GM13976 (cell line): Measurements from ENCODE around the gene GSTM3.
"Not testable (repeated sequence)": the region's sequence is repeated elsewhere in the genome, so short reads cannot be mapped to it uniquely, and the experiment has no call there.

Source experiments
- DNase-seq: peaks from one replicate; pipeline ENCODE4 v3.0.0; 2012; ENCODE audit warnings: low spot score
- in situ Hi-C: fragments of 300-500 bp; cut with MboI; formaldehyde crosslinking; loops from one replicate; pipeline ENCODE4 v1.12.0; 2022; ENCODE audit warnings: low sequenced_read_pairs, mixed read lengths, inconsistent platforms; ENCODE audit not compliant: unreplicated experiment
- TF ChIP-seq, protein P1 (sequence below): IDR thresholded peaks from 2 replicates; pipeline ENCODE4 v1.5.1; 2012; ENCODE audit warnings: borderline replicate concordance, mild to moderate bottlenecking; ENCODE audit not compliant: insufficient read depth; ENCODE audit errors: extremely low read depth, missing control alignments, control extremely low read depth

Gene GSTM3

DNA sequence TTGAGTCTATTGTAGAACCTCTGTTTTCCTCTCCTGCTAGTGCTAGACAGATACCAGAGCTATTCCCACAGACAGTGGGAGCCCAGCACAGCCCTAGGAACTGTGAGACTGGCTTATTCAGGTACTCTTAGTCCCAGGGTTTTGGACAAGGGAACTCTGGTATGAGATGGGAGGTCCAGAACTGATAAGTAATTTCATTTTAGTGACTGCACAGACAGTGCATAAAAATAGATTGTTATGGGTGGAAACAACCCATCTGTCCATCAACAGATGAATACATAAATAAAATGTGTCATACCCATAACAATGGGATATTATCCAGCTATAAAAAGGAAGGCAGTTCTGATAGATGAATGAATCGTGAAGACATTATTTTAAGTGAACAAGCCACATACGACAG, 13.9 kb upstream of the GSTM3 start:
- TF ChIP-seq, protein P1, sequence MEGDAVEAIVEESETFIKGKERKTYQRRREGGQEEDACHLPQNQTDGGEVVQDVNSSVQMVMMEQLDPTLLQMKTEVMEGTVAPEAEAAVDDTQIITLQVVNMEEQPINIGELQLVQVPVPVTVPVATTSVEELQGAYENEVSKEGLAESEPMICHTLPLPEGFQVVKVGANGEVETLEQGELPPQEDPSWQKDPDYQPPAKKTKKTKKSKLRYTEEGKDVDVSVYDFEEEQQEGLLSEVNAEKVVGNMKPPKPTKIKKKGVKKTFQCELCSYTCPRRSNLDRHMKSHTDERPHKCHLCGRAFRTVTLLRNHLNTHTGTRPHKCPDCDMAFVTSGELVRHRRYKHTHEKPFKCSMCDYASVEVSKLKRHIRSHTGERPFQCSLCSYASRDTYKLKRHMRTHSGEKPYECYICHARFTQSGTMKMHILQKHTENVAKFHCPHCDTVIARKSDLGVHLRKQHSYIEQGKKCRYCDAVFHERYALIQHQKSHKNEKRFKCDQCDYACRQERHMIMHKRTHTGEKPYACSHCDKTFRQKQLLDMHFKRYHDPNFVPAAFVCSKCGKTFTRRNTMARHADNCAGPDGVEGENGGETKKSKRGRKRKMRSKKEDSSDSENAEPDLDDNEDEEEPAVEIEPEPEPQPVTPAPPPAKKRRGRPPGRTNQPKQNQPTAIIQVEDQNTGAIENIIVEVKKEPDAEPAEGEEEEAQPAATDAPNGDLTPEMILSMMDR, result no peak
- in situ Hi-C loops, result no loop called here
- no peak for DNase-seq

DNA sequence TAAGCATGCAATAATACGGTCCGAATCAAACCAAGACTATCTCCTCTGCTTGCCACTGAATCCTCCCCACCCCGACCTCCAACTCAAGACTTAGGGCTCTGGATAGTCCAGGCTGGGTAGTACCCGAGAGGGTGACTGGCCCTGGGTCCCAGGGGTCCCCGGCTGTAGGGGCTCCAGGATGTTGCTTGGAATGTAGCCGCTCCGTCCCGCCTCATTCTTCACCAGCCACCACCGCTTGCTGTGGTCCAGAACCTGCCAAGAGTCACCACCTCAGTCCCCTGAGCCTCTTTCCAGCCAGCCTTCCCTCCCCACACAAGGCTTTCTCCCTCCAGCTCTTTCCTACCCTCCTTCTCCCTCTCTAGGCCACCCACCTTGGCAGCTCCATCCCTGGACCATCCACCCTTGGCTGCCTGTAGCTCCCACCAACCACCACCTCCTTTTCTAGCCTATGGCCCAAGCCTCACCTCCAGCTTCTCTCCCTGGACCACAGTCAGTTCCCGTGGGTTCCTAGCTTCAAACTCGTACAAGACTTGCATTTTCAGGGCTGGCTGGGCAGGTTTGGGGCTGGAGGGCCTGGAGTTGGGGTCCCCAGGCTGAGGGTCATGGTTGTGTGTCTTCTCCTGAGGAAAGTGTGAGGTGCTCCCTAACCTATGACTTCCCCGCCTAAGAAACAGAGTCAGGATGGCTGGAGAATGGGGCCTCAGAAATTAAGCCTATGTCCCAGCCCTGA, 10.9 kb upstream of the GSTM3 start:
- TF ChIP-seq, protein P1, result no peak
- in situ Hi-C loops, result no loop called here
- DNase-seq, result no peak

DNA sequence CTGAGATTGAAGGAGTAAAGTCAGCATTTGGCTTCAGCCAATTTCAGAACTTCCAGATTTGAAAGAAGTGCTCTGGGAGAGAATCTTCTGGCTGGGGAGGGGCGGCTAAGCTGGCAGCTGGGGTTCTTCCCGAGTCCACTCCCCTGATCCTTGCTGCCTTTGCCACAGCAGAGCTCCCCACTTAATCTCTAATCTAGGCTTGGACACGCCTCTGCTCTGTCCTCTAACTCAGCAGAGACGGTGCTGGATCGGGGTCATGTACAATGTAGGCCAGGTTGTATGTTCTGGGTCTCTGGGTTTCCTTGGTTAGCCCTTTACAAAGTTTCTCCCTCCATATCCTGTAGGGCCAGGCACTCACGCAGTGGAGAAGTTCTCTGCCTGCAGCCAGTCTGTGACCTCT, 10.1 kb upstream of the GSTM3 start:
- in situ Hi-C loops, result no loop called here
- peak; percentile 16 for DNase-seq
- TF ChIP-seq, protein P1, result no peak

DNA sequence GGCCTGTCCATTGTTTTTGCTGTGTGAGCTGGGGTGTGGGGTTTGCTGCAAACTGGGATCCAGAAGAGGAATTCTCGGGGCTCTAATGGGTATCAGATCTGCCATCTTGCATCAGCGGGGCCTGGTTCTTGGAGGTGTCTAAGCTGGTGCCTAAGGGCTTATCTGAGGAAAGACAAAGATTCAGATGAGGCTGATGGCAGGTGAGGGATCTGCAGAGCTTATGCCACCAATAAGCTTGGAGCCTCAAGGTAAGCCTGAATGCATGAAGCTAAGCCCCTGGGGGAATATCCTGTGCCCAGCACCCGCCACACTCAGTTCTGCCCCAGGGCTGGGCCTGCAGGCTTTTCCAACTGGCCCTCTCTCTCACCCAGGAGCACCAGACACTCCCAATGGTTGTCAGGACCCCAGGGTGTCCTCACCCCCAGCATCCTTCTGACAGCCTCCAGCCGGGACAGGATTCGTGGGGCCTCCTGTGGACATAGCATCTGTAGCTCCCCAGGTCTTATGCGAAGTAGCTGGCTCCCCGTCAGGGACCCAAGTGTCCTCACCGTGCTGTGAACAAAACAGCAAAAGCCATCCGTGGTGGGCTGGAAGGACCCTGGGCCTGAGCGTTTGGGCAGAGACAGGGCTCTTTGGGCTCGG, 9.5 kb upstream of the GSTM3 start:
- in situ Hi-C loops, result no loop called here
- DNase-seq, result no peak
- TF ChIP-seq, protein P1, result no peak

DNA sequence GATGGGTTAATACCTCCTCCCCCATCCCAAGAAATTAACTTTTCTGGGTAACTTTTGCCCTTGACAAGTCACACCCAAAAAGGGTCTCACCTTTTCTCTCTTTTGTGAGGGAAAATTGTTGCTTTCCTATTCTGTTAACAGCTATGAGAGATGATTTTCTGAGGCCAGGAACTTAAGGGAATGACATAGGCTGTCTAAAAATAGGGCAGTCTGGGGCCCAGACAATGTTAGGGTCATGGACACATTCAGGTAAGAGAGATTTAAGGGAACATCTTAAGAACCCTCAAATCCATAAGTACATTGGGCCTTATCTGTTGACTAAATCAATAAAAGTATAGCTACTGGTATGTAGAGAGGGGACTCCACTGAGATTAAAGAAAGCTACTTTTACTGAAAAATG, 8.4 kb upstream of the GSTM3 start:
- in situ Hi-C loops, result no loop called here
- TF ChIP-seq, protein P1, result no peak
- no peak for DNase-seq

DNA sequence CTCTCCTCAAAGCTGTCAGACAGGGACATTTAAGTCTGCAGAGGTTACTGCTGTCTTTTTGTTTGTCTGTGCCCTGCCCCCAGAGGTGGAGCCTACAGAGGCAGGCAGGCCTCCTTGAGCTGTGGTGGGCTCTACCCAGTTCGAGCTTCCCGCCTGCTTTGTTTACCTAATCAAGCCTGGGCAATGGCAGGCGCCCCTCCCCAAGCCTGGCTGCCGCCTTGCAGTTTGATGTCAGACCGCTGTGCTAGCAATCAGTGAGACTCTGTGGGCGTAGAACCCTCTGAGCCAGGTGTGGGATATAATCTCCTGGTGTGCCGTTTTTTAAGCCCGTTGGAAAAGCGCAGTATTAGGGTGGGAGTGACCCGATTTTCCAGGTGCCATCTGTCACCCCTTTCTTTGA, 7.5 kb upstream of the GSTM3 start:
- DNase-seq, in situ Hi-C loops: not testable (repeated sequence)

DNA sequence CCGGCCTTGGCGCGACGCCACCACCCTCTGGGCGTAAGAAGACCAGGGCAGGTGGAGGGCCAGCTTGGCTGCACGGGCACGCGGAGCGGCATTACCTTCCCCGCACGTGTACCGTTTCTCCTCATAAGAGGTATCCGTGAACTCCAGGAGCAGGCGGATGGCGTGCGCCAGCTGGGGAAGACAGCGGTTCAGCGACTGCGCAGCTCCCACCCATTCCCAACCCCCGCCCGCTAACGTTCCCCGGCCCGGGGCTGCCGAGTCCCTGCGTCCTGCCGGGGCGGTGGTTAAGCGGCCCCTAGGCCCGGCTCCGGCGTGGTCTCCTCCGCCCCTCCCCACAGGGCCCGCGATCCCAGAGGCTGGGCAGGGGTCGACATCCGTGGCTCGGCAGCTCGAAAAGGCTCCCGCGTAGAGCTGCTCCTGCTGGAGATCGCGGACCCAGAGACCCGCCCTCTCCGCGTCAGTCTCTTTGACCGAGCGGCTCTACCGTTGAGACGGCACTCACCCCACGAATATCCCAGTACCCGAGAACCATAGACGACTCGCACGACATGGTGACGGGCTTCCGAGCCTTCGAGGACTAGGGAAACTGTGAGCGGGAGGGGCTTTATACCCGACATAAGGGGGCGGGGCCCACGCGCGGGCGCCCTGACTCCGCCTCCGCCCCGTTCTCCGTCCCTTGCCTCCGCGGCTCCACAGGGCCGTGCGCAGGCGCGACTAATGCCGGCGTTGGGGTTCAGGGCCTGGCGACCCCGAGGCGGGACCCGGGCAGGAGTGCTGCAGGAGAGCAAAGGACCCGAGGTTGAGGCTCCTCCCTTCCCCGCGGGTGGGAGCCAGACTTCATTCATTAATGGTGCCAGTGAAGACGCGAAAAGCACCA, 862 bp downstream of the GSTM3 start:
- DNase-seq, result peak; percentile 87
- in situ Hi-C loops, result no loop called here

More for the DNA sequence above, 862 bp downstream of the GSTM3 start:
- TF ChIP-seq, protein P1, result no peak
